PC-3 (cell line): ENCODE results near the gene DPPA4. TPM values are rescaled to one million over a fixed set of nuclear protein-coding genes. Genes with fewer than 3 reads are reported as not detected.
"Not testable (repeated sequence)": the region's sequence is repeated elsewhere in the genome, so short reads cannot be mapped to it uniquely, and the experiment has no call there.

Experiments
- ATAC-seq: fragments of 200-7000 bp; cut with Tn5 transposase; 2 replicates; pipeline ENCODE4 v1.9.1; 2020; ENCODE audit warnings: mild to moderate bottlenecking, moderate library complexity
- BruUV-seq: library from RNA; stranded (reverse); fragments of 400-500 nt; replicated peaks from 2 replicates; lab custom pipeline; 2021; lab: Mats Ljungman, UMichigan
- CTCF ChIA-PET: fragments of 300-600 bp; sonication (Branson Sonifier 250); formaldehyde crosslinking; loops from one replicate; lab custom pipeline; 2022; ENCODE audit warnings: antibody characterized with exemption; lab: Charles Lee
- POLR2A ChIA-PET: fragments of 300-600 bp; sonication (Branson Sonifier 250); formaldehyde crosslinking; loops from one replicate; lab custom pipeline; 2022; ENCODE audit warnings: antibody characterized with exemption; ENCODE audit not compliant: unreplicated experiment; lab: Charles Lee
- DNase-seq: peaks from one replicate; pipeline ENCODE4 v3.0.0-alpha.2; 2015
- H2AFZ ChIP-seq: fragments of 300-600 bp; sonication (generic); 2 replicates; pipeline ENCODE4 v1.6.0; 2016; ENCODE audit warnings: antibody characterized with exemption, low read length
- H3F3A ChIP-seq: fragments of 300-600 bp; sonication (generic); one replicate; pipeline ENCODE4 v1.6.0; 2017; ENCODE audit warnings: antibody characterized with exemption, low read length, control low read depth, mild to moderate bottlenecking; ENCODE audit not compliant: unreplicated experiment
- H3K27ac ChIP-seq: fragments of 300-600 bp; sonication (generic); 2 replicates; pipeline ENCODE4 v1.5.1; 2016; ENCODE audit warnings: mild to moderate bottlenecking, low read length
- H3K27me3 ChIP-seq: fragments of 300-600 bp; sonication (generic); 2 replicates; pipeline ENCODE4 v1.6.1; 2016; ENCODE audit warnings: low read length, mixed read lengths
- H3K36me3 ChIP-seq: fragments of 300-600 bp; sonication (generic); 2 replicates; pipeline ENCODE4 v1.6.1; 2016; ENCODE audit warnings: low read depth, mixed run types, low read length, mixed read lengths
- H3K4me1 ChIP-seq: fragments of 300-600 bp; sonication (generic); 2 replicates; pipeline ENCODE4 v1.5.1; 2016; ENCODE audit warnings: low read length; ENCODE audit not compliant: insufficient read depth
- H3K4me2 ChIP-seq: fragments of 300-600 bp; sonication (generic); 2 replicates; pipeline ENCODE4 v1.6.0; 2016; ENCODE audit warnings: low read length
- H3K4me3 ChIP-seq: fragments of 300-600 bp; sonication (generic); 2 replicates; pipeline ENCODE4 v1.5.1; 2016; ENCODE audit warnings: mild to moderate bottlenecking, low read length, mixed read lengths
- H3K79me2 ChIP-seq: fragments of 300-600 bp; sonication (generic); 2 replicates; pipeline ENCODE4 v1.6.1; 2017; ENCODE audit warnings: low read length, mixed read lengths
- H3K9ac ChIP-seq: fragments of 300-600 bp; sonication (generic); 2 replicates; pipeline ENCODE4 v1.6.0; 2016; ENCODE audit warnings: mild to moderate bottlenecking, low read length
- H3K9me2 ChIP-seq: fragments of 300-600 bp; sonication (generic); replicated peaks from 2 replicates; pipeline ENCODE4 v1.6.1; 2016; ENCODE audit warnings: mixed run types, low read length, mixed read lengths
- H3K9me3 ChIP-seq: fragments of 300-600 bp; sonication (generic); 2 replicates; pipeline ENCODE4 v1.6.1; 2016; ENCODE audit warnings: low read length, mixed read lengths
- H4K20me1 ChIP-seq: fragments of 300-600 bp; sonication (generic); 2 replicates; pipeline ENCODE4 v1.6.1; 2016; ENCODE audit warnings: low read length, mixed read lengths
- CTCF ChIP-seq: fragments of 300-600 bp; sonication (generic); conservative IDR thresholded peaks from 2 replicates; pipeline ENCODE4 v1.5.1; 2017; ENCODE audit warnings: antibody characterized with exemption, low read depth, mild to moderate bottlenecking, low read length
- EZH2 ChIP-seq: fragments of 300-600 bp; sonication (generic); IDR thresholded peaks from one replicate; pipeline ENCODE4 v1.6.1; 2017; ENCODE audit warnings: antibody characterized with exemption, mild to moderate bottlenecking, low read length; ENCODE audit not compliant: unreplicated experiment
- EZH2phosphoT487 ChIP-seq: fragments of 300-600 bp; sonication (generic); IDR thresholded peaks from 2 replicates; pipeline ENCODE4 v1.6.1; 2018; ENCODE audit warnings: mild to moderate bottlenecking, antibody characterized with exemption, low read length, borderline replicate concordance
- intact Hi-C: fragments of 100-400 bp; cut with micrococcal nuclease; formaldehyde crosslinking; loops from 2 replicates; pipeline ENCODE4 v1.9.0; 2023
- total RNA-seq: library from RNA; depleted of rRNA; stranded (reverse); fragments of >200 nt; gene quantifications from 2 replicates; pipeline ENCODE4 v1.2.3, GENCODE V29; 2014

The DPPA4 gene
- total RNA-seq, 1 experiment from 2014 or later, result not detected

GRCh38 chr3:109364088-109364487 lies 26.7 kb upstream of the DPPA4 start:
- ChIA-PET POLR2A (no interaction called here), CTCF (interaction anchor here (0.6 kb wide), 1 partner anchor 47 kb away, joined by 3 read pairs; no protein-coding TSS in a partner anchor)
- Histone ChIP-seq H3K9me3 (no peaks in the 10 kb centered on the region), H3K36me3 (no peaks in the 10 kb centered on the region), H3K4me3 (no peak overlapping the region), H2AFZ (no peak overlapping the region), H4K20me1 (no peaks in the 10 kb centered on the region), H3K9me2 (no peaks in the 10 kb centered on the region), H3K4me2 (no peak overlapping the region), H3K9ac (no peak overlapping the region), H3K27ac (no peak overlapping the region), H3F3A (no peaks in the 10 kb centered on the region), H3K79me2 (no peaks in the 10 kb centered on the region), H3K27me3 (no peaks in the 10 kb centered on the region), H3K4me1 (no peaks in the 10 kb centered on the region)
- no peak for ATAC-seq
- TF ChIP-seq EZH2, result no peak
- TF ChIP-seq CTCF, result no peak
- TF ChIP-seq EZH2phosphoT487, result no peak
- DNase-seq, result no peak
- no TSS peak for BruUV-seq
- intact Hi-C loops, result no loop called here

- no TSS peak for BruUV-seq
- Histone ChIP-seq H3K9me2 (no peaks in the 10 kb centered on the region), H3K27me3 (no peaks in the 10 kb centered on the region), H3K4me2 (no peak overlapping the region), H3K4me3 (no peak overlapping the region), H3K36me3 (no peaks in the 10 kb centered on the region), H3F3A (no peaks in the 10 kb centered on the region), H3K4me1 (no peaks in the 10 kb centered on the region), H3K9ac (no peak overlapping the region), H3K79me2 (no peaks in the 10 kb centered on the region), H2AFZ (no peak overlapping the region), H4K20me1 (no peaks in the 10 kb centered on the region), H3K9me3 (no peaks in the 10 kb centered on the region), H3K27ac (no peak overlapping the region)
- intact Hi-C loops, result no loop called here
- ChIA-PET CTCF (no interaction called here), POLR2A (no interaction called here)
- no peak for TF ChIP-seq CTCF
- TF ChIP-seq EZH2, result no peak
- TF ChIP-seq EZH2phosphoT487, result no peak
- DNase-seq (peak; percentile 38), ATAC-seq (peak; percentile 22; the same call in 1 of the 2 replicates)
These were observed 26.3 kb upstream of the DPPA4 start for GRCh38 chr3:109363634-109364033.

- Histone ChIP-seq H3K27ac (no peak overlapping the region), H3K9ac (no peak overlapping the region), H3K27me3 (peaks cover under 1% of the 10 kb centered on the region; the same call in 1 of the 2 replicates), H3F3A (no peaks in the 10 kb centered on the region), H3K4me1 (no peaks in the 10 kb centered on the region), H3K79me2 (no peaks in the 10 kb centered on the region), H2AFZ (no peak overlapping the region), H3K36me3 (no peaks in the 10 kb centered on the region), H4K20me1 (no peaks in the 10 kb centered on the region), H3K4me3 (no peak overlapping the region), H3K9me2 (no peaks in the 10 kb centered on the region), H3K9me3 (no peaks in the 10 kb centered on the region), H3K4me2 (no peak overlapping the region)
- intact Hi-C loops, result no loop called here
- POLR2A ChIA-PET, result no interaction called here
- CTCF ChIA-PET, result no interaction called here
- ATAC-seq (no peak), DNase-seq (no peak)
- no TSS peak for BruUV-seq
- TF ChIP-seq EZH2phosphoT487, result no peak
- TF ChIP-seq CTCF, result no peak
- TF ChIP-seq EZH2, result no peak
These were observed 25.5 kb upstream of the DPPA4 start for GRCh38 chr3:109362823-109363222.

GRCh38 chr3:109358809-109359208 lies 21.5 kb upstream of the DPPA4 start:
- H3K9me2 ChIP-seq, H3K9ac ChIP-seq, H3K36me3 ChIP-seq, H3K27ac ChIP-seq, H2AFZ ChIP-seq, DNase-seq, H3K79me2 ChIP-seq, POLR2A ChIA-PET, BruUV-seq, intact Hi-C loops, H3K9me3 ChIP-seq, H4K20me1 ChIP-seq, CTCF ChIA-PET, H3K4me2 ChIP-seq, H3K4me3 ChIP-seq, H3F3A ChIP-seq, H3K4me1 ChIP-seq, ATAC-seq: not testable (repeated sequence)
- peaks cover 31% of the 10 kb centered on the region for H3K27me3 ChIP-seq
